ENCODE data around the gene CEP89.

Gene CEP89

DNA sequence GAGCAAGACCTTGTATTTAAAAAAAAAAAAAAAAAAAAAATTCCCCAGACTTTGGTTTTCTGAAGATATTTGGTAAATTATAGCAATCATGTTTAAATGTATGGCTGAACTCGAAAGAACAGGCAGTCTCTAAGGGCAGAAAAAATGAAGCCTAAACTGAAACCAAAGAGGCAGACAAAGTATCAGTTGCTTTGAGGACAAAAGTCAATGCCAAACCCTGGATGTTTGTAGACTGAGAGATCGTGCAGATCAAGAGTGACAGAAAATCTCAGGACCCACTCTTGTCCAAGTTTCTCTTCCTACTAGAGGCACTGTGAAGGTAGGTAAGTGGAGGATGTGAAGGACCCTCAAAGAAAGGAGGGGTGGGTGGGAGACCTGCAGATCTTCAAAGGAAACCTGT is 91.1 kb downstream of the CEP89 start:
- TF ChIP-seq, protein P1, sequence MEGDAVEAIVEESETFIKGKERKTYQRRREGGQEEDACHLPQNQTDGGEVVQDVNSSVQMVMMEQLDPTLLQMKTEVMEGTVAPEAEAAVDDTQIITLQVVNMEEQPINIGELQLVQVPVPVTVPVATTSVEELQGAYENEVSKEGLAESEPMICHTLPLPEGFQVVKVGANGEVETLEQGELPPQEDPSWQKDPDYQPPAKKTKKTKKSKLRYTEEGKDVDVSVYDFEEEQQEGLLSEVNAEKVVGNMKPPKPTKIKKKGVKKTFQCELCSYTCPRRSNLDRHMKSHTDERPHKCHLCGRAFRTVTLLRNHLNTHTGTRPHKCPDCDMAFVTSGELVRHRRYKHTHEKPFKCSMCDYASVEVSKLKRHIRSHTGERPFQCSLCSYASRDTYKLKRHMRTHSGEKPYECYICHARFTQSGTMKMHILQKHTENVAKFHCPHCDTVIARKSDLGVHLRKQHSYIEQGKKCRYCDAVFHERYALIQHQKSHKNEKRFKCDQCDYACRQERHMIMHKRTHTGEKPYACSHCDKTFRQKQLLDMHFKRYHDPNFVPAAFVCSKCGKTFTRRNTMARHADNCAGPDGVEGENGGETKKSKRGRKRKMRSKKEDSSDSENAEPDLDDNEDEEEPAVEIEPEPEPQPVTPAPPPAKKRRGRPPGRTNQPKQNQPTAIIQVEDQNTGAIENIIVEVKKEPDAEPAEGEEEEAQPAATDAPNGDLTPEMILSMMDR (conservative IDR thresholded peaks at IDR 0.05; ENCODE audit: low read depth, low read length): no peak
- no peak for DNase-seq (ENCODE audit: low read depth)
- H3K4me3 ChIP-seq (ENCODE audit: low read length): no peak overlapping the region

GRCh38 chr19:32879741-32880140 is 92.0 kb downstream of the CEP89 start:
- TF ChIP-seq, protein P1 (conservative IDR thresholded peaks at IDR 0.05; ENCODE audit: low read depth, low read length): no peak
- no peak for DNase-seq (ENCODE audit: low read depth)
- H3K4me3 ChIP-seq (ENCODE audit: low read length): no peak overlapping the region

GRCh38 chr19:32878988-32879387 is 92.8 kb downstream of the CEP89 start:
- TF ChIP-seq, protein P1 (conservative IDR thresholded peaks at IDR 0.05; ENCODE audit: low read depth, low read length): no peak
- DNase-seq (ENCODE audit: low read depth): no peak
- H3K4me3 ChIP-seq (ENCODE audit: low read length): no peak overlapping the region

DNA sequence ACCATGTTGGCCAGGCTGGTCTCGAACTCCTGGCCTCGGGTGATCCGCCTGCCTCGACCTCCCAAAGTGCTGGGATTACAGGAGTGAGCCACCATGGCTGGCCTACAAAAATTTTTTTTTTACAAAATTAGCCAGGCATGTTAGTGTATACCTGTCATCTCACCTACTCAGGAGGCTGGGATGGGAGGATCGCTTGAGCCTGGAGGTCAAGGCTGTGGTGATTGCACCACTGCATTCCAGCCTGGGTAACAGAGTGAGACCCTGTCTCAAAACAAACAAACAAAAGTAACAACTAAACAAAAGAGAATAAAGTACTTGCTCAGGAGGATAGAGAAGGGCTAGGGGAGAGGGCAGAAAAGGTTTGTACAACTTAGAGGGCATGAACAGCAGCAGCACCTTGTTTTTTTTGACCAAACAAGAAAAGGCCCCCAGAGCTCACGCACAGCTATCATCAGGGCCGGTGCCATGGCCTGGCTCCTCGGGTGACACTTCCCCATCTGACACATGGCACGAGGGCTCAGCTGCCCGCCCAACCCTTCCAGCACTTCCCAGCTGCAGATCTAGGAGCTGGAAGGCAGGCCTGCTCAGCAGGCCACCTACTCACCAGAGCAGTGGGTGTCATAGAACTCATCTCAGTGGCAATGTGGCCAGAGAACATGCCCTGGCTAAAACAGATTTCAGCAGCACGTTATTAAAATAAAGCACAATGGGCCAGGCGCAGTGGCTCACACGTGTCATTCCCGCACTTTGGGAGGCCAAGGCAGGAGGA is 93.6 kb downstream of the CEP89 start:
- TF ChIP-seq, protein P1 (conservative IDR thresholded peaks at IDR 0.05; ENCODE audit: low read depth, low read length): no peak
- H3K4me3 ChIP-seq (ENCODE audit: low read length): no peak overlapping the region
- DNase-seq (ENCODE audit: low read depth): no peak

GRCh38 chr19:32877323-32877912 is 94.3 kb downstream of the CEP89 start:
- no peak for DNase-seq (ENCODE audit: low read depth)
- no peak overlapping the region for H3K4me3 ChIP-seq (ENCODE audit: low read length)
- TF ChIP-seq, protein P1 (conservative IDR thresholded peaks at IDR 0.05; ENCODE audit: low read depth, low read length): no peak

GRCh38 chr19:32876919-32877285 is 94.9 kb downstream of the CEP89 start:
- no peak overlapping the region for H3K4me3 ChIP-seq (ENCODE audit: low read length)
- TF ChIP-seq, protein P1 (conservative IDR thresholded peaks at IDR 0.05; ENCODE audit: low read depth, low read length): no peak
- DNase-seq (ENCODE audit: low read depth): no peak

All from retinal pigment epithelial cell (primary cell).